Measurements from ENCODE around the gene CDKL4. TPM values are rescaled to one million over a fixed set of nuclear protein-coding genes. Genes with fewer than 3 reads are reported as not detected.

CDKL4 gene
- total RNA-seq, 1 experiment from 2014 or later: not detected

DNA sequence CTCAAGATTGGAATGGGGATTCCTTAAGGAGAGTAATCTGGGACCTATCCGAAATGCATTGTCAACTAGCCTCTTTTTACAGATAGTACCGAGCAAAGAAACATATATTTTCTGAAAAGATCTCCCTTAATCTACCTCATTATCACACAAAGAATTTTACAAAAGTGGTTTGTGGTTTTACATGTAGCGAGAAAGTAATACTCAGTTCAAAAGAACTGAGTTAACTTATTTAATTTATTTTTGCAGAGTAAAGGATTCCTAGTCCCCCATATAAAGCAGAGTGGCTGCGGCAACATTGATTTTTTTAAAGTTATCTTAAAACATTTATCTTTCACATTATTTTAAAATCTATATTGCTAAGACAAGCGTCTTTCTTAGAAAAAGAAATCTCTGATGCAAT, 107.0 kb downstream of the CDKL4 start:
- H3K36me3 ChIP-seq (replicated peaks; ENCODE audit: control insufficient read depth, insufficient read depth, low read length): no peaks in the 10 kb centered on the region
- H3K27me3 ChIP-seq (ENCODE audit: control insufficient read depth, insufficient read depth, low read length): no peaks in the 10 kb centered on the region
- no peak overlapping the region for H3K4me3 ChIP-seq (ENCODE audit: insufficient read depth, low read depth, low read length)
- DNase-seq: no peak

DNA sequence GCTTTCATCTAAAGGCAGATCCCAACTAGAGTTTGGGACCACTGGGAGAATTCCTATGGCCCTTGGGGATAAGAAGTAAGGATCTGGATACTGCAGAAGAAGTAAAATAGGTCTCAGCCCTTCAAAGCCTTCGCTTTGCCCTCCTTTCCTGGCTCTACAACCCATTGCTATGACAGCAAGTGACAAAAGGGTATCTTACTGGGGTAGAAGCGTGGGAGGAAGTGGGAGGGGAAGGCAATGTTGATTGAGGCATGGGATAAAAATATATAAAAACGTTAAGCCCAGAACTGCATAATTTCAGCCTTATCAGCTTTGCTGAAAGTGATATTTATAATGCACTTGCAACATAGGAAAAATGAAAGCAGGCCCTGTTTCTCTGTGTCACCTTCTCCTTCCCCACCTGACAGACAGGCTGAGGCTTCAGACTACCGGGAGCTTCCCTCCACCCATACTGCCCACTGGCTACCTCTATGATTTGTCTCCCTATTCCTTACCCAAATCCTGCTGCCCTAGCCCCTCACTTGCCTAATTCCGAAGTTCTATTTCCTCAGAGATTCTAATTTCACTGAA, 108.0 kb downstream of the CDKL4 start:
- H3K4me3 ChIP-seq (ENCODE audit: insufficient read depth, low read depth, low read length): no peak overlapping the region
- DNase-seq: no peak
- H3K36me3 ChIP-seq (replicated peaks; ENCODE audit: control insufficient read depth, insufficient read depth, low read length): no peaks in the 10 kb centered on the region
- no peaks in the 10 kb centered on the region for H3K27me3 ChIP-seq (ENCODE audit: control insufficient read depth, insufficient read depth, low read length)

GRCh38 chr2:39133215-39133851, 110.4 kb downstream of the CDKL4 start:
- Histone ChIP-seq H3K4me3 (ENCODE audit: insufficient read depth, low read depth, low read length) (no peak overlapping the region), H3K36me3 (replicated peaks; ENCODE audit: control insufficient read depth, insufficient read depth, low read length) (no peaks in the 10 kb centered on the region), H3K27me3 (ENCODE audit: control insufficient read depth, insufficient read depth, low read length) (no peaks in the 10 kb centered on the region)
- DNase-seq: no peak

- Histone ChIP-seq H3K36me3 (replicated peaks; ENCODE audit: control insufficient read depth, insufficient read depth, low read length) (no peaks in the 10 kb centered on the region), H3K4me3 (ENCODE audit: insufficient read depth, low read depth, low read length) (no peak overlapping the region), H3K27me3 (ENCODE audit: control insufficient read depth, insufficient read depth, low read length) (no peaks in the 10 kb centered on the region)
- no peak for DNase-seq
These were observed 114.8 kb downstream of the CDKL4 start for GRCh38 chr2:39128919-39129391.

- no peaks in the 10 kb centered on the region for H3K27me3 ChIP-seq (ENCODE audit: control insufficient read depth, insufficient read depth, low read length)
- H3K36me3 ChIP-seq (replicated peaks; ENCODE audit: control insufficient read depth, insufficient read depth, low read length): no peaks in the 10 kb centered on the region
- no peak overlapping the region for H3K4me3 ChIP-seq (ENCODE audit: insufficient read depth, low read depth, low read length)
- no peak for DNase-seq
These were observed 115.8 kb downstream of the CDKL4 start for GRCh38 chr2:39127973-39128372.

Other genes starting within 250 kb of the CDKL4 start
- 8.4 and 22.0 TPM in 2 replicates for gene SOS1, start 122.9 kb downstream of the CDKL4 start, total RNA-seq (2014; rRNA removed; shearing (Covaris generic))
- gene MAP4K3, start 193.3 kb upstream of the CDKL4 start, total RNA-seq (2014; rRNA removed; shearing (Covaris generic)): 48.4 and 83.7 TPM in 2 replicates